GM12878 (cell line): ENCODE data around the gene EHD2.

ENCODE experiments used
- CTCF ChIP-seq, 3 experiments: IDR thresholded peaks in 2 of 3; conservative IDR thresholded peaks in 1 of 3; 2 replicates each; pipeline ENCODE4 v1.5.1; 2011; ENCODE audit warnings: low read depth in 3 of 3, low read length in 3 of 3, mild to moderate bottlenecking in 3 of 3, control low read depth in 2 of 3, moderate library complexity in 2 of 3, inconsistent platforms in 1 of 3, mixed read lengths in 1 of 3; ENCODE audit not compliant: control insufficient read depth in 2 of 3, insufficient read depth in 1 of 3; ENCODE audit errors: extremely low read depth in 1 of 3
- NR2F1 ChIP-seq: fragments of 450-650 bp; conservative IDR thresholded peaks from 2 replicates; pipeline ENCODE4 v1.6.1; 2017; ENCODE audit warnings: mild to moderate bottlenecking
- PAX8 ChIP-seq: fragments of 450-650 bp; IDR thresholded peaks from 2 replicates; pipeline ENCODE4 v1.6.1; 2017; ENCODE audit warnings: mild to moderate bottlenecking, moderate library complexity
- POLR2A ChIP-seq: IDR thresholded peaks from 2 replicates; pipeline ENCODE4 v1.6.1; 2011; ENCODE audit warnings: low read depth, mild to moderate bottlenecking, low read length
- POLR2AphosphoS5 ChIP-seq: IDR thresholded peaks from 2 replicates; pipeline ENCODE4 v1.6.1; 2011; ENCODE audit warnings: mild to moderate bottlenecking, low read length, inconsistent platforms
- RAD21 ChIP-seq: IDR thresholded peaks from 2 replicates; pipeline ENCODE4 v1.6.1; 2011; ENCODE audit warnings: mild to moderate bottlenecking, low read depth, low read length, moderate library complexity; ENCODE audit not compliant: insufficient read depth
- RB1 ChIP-seq: fragments of 450-650 bp; formaldehyde crosslinking; IDR thresholded peaks from 2 replicates; pipeline ENCODE4 v1.6.1; 2017; ENCODE audit warnings: mild to moderate bottlenecking, borderline replicate concordance
- SMC3 ChIP-seq: IDR thresholded peaks from 2 replicates; pipeline ENCODE4 v1.6.1; 2011; ENCODE audit warnings: low read length, improper control_type of control experiment, borderline replicate concordance
- USF2 ChIP-seq: IDR thresholded peaks from 2 replicates; pipeline ENCODE4 v1.6.1; 2011; ENCODE audit warnings: low read depth, low read length, improper control_type of control experiment, borderline replicate concordance

DNA sequence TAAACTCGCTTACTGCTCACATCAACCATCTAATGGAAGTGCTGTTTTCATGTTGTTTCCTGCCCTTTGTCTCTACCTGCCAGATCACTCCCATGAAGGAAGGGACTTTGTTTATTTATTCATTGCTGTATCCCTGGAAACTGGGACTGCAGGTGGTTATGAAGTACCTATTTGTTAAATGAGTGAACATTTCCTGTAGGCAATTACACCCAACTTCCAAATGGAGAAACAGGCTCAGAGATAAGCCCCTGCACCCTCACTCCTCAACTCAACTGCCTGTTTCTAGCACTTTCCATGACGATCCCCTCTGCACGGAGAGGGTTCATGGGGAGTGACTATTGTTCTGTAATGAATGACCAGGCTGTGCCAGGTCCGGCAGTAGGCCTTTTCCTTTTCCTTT is 63.3 kb downstream of the EHD2 start:
- TF ChIP-seq PAX8: no peak
- TF ChIP-seq POLR2AphosphoS5: no peak
- no peak for TF ChIP-seq USF2
- TF ChIP-seq RB1: no peak
- no peak for TF ChIP-seq POLR2A
- TF ChIP-seq CTCF (IDR thresholded peaks at IDR 0.05 in 2 of 3, conservative IDR thresholded peaks at IDR 0.05 in 1 of 3; ENCODE audit: control insufficient read depth in 2 of 3, extremely low read depth in 1 of 3, insufficient read depth in 1 of 3, low read depth in 3 of 3, low read length in 3 of 3): no peak
- no peak for TF ChIP-seq SMC3
- TF ChIP-seq NR2F1: no peak
- TF ChIP-seq RAD21: no peak
